HepG2 (cell line): ENCODE results near the gene ETV1. TPM values are rescaled to one million over a fixed set of nuclear protein-coding genes. Genes with fewer than 3 reads are reported as not detected.

Experiments
- ATAC-seq: fragments of 200-7000 bp; cut with Tn5 transposase; 3 replicates; pipeline ENCODE4 v1.9.1; 2020; ENCODE audit warnings: mild to moderate bottlenecking, moderate library complexity
- BruUV-seq: library from RNA; stranded (reverse); fragments of 400-500 nt; replicated peaks from 2 replicates; lab custom pipeline; 2021; lab: Mats Ljungman, UMichigan
- CTCF ChIA-PET: fragments of 300-600 bp; formaldehyde crosslinking; extraction: SDS; loops from one replicate; lab custom pipeline; 2021; ENCODE audit warnings: low total read pairs, inconsistent platforms, low intra/inter-chr PET ratio; lab: Yijun Ruan, JAX
- POLR2A ChIA-PET: fragments of 350-600 bp; sonication (Branson Sonifier 250); formaldehyde crosslinking; loops from one replicate; lab custom pipeline; 2020; ENCODE audit warnings: antibody characterized with exemption, inconsistent platforms; lab: Yijun Ruan, JAX
- DNase-seq: peaks from one replicate; pipeline ENCODE4 v3.0.0-alpha.2; 2015; ENCODE audit warnings: low spot score
- FAIRE-seq: peaks from 3 replicates; lab custom pipeline; 2011; peaks lifted over from hg19 to GRCh38; lab: Jason Lieb, UNC
- H2AFZ ChIP-seq: one replicate; pipeline ENCODE4 v1.6.1; 2011; ENCODE audit warnings: low read length, inconsistent platforms
- H3K27ac ChIP-seq: fragments of 300-600 bp; 3 replicates; pipeline ENCODE4 v1.8.0; 2011; ENCODE audit warnings: mixed run types, mild to moderate bottlenecking, mixed read lengths, low read length, inconsistent platforms; ENCODE audit not compliant: insufficient read depth; ENCODE audit errors: extremely low read length
- H3K27me3 ChIP-seq, 2 experiments: fragments of 200-600 bp in 1 of 2; 2 replicates in 1 of 2; 3 replicates in 1 of 2; pipeline versions ENCODE4 v1.6.0 to v1.8.0; 2011; ENCODE audit warnings: low read length in 2 of 2, mild to moderate bottlenecking in 2 of 2, moderate library complexity in 2 of 2, inconsistent platforms in 1 of 2; ENCODE audit not compliant: insufficient read depth in 2 of 2, control insufficient read depth in 1 of 2
- H3K36me3 ChIP-seq, 2 experiments: fragments of 200-600 bp in 1 of 2; replicated peaks in 1 of 2; 2 replicates in 1 of 2; 3 replicates in 1 of 2; pipeline versions ENCODE4 v1.5.1 to v1.8.0; 2011; ENCODE audit warnings: low read length in 2 of 2, inconsistent platforms in 1 of 2; ENCODE audit not compliant: insufficient read depth in 2 of 2, control insufficient read depth in 1 of 2
- H3K4me1 ChIP-seq: 2 replicates; pipeline ENCODE4 v1.5.1; 2012; ENCODE audit warnings: low read length, inconsistent platforms; ENCODE audit not compliant: insufficient read depth
- H3K4me2 ChIP-seq: 2 replicates; pipeline ENCODE4 v1.6.0; 2011; ENCODE audit warnings: low read depth, low read length, inconsistent platforms
- H3K4me3 ChIP-seq, 3 experiments: fragments of 200-600 bp in 1 of 3; sonication (generic), shearing (Covaris generic) in 1 of 3; replicated peaks in 1 of 3; 2 replicates each; pipeline ENCODE4 v1.5.1; 2011 to 2016; ENCODE audit warnings: low read length in 3 of 3, inconsistent platforms in 2 of 3, low read depth in 2 of 3, mild to moderate bottlenecking in 2 of 3, control low read depth in 1 of 3, mixed read lengths in 1 of 3; ENCODE audit not compliant: insufficient read depth in 1 of 3
- H3K79me2 ChIP-seq: one replicate; pipeline ENCODE4 v1.6.1; 2011; ENCODE audit warnings: low read length, inconsistent platforms; ENCODE audit not compliant: insufficient read depth
- H3K9ac ChIP-seq: 2 replicates; pipeline ENCODE4 v1.6.0; 2011; ENCODE audit warnings: mild to moderate bottlenecking, low read depth, low read length, inconsistent platforms; ENCODE audit not compliant: insufficient read depth
- H3K9me3 ChIP-seq: 2 replicates; pipeline ENCODE4 v1.5.1; 2012; ENCODE audit warnings: mild to moderate bottlenecking, low read length
- H4K20me1 ChIP-seq: 2 replicates; pipeline ENCODE4 v1.6.0; 2011; ENCODE audit warnings: inconsistent platforms, mild to moderate bottlenecking, low read length, moderate library complexity; ENCODE audit not compliant: insufficient read depth
- CCDC6 ChIP-seq: sonication (generic); formaldehyde crosslinking; IDR thresholded peaks from 2 replicates; pipeline ENCODE4 v1.8.1; 2022; ENCODE audit warnings: mild to moderate bottlenecking, missing genetic modification reagents, moderate library complexity
- CREB1 ChIP-seq, 2 experiments: fragments of 450-650 bp in 1 of 2; IDR thresholded peaks; 2 replicates each; pipeline ENCODE4 v1.6.1; 2016 to 2017; ENCODE audit warnings: control low read depth in 1 of 2, mild to moderate bottlenecking in 1 of 2, missing compliant biosample characterization in 1 of 2, missing genetic modification characterization in 1 of 2
- EHMT2 ChIP-seq: fragments of 200-600 bp; sonication (generic); IDR thresholded peaks from 2 replicates; pipeline ENCODE4 v1.7.0; 2017; ENCODE audit warnings: antibody characterized with exemption, low read depth, low read length, borderline replicate concordance
- ELF1 ChIP-seq: sonication (generic); formaldehyde crosslinking; IDR thresholded peaks from 2 replicates; pipeline ENCODE4 v1.4.0; 2020; ENCODE audit warnings: missing genetic modification reagents
- HCFC1 ChIP-seq: fragments of 150-350 bp; IDR thresholded peaks from 2 replicates; pipeline ENCODE4 v1.6.1; 2014; ENCODE audit warnings: low read depth, low read length
- KLF13 ChIP-seq: sonication (generic); formaldehyde crosslinking; IDR thresholded peaks from 2 replicates; pipeline ENCODE4 v1.4.0; 2020; ENCODE audit warnings: mild to moderate bottlenecking, missing genetic modification reagents
- NCOA1 ChIP-seq: sonication (generic); formaldehyde crosslinking; IDR thresholded peaks from 2 replicates; pipeline ENCODE4 v1.9.0; 2021; ENCODE audit warnings: missing genetic modification reagents
- PHF8 ChIP-seq: sonication (generic); formaldehyde crosslinking; IDR thresholded peaks from 2 replicates; pipeline ENCODE4 v1.5.0; 2020; ENCODE audit warnings: missing genetic modification reagents
- RBFOX2 ChIP-seq: fragments of 200-400 bp; formaldehyde crosslinking; IDR thresholded peaks from 2 replicates; pipeline ENCODE4 v1.6.1; 2017; ENCODE audit warnings: low read depth, mild to moderate bottlenecking, low read length
- RORA ChIP-seq: sonication (generic); formaldehyde crosslinking; IDR thresholded peaks from 2 replicates; pipeline ENCODE4 v1.5.0; 2020; ENCODE audit warnings: mild to moderate bottlenecking, missing genetic modification reagents, moderate library complexity
- RXRB ChIP-seq: IDR thresholded peaks from 2 replicates; pipeline ENCODE4 v1.6.1; 2016; ENCODE audit warnings: borderline replicate concordance, missing genetic modification reagents, missing compliant biosample characterization
- ZBTB20 ChIP-seq: sonication (generic); formaldehyde crosslinking; IDR thresholded peaks from 2 replicates; pipeline ENCODE4 v1.8.1; 2023; ENCODE audit warnings: missing genetic modification reagents, low read depth, mild to moderate bottlenecking, borderline replicate concordance
- ZNF558 ChIP-seq: sonication (generic); formaldehyde crosslinking; IDR thresholded peaks from 2 replicates; pipeline ENCODE4 v1.9.0; 2022; ENCODE audit warnings: mild to moderate bottlenecking, missing genetic modification reagents, borderline replicate concordance
- WGBS: methylation state at CpG from one replicate; pipeline ENCODE4 v1.1.6; 2017; ENCODE audit warnings: low lambda C conversion rate; 5-methylcytosine and 5-hydroxymethylcytosine counted together
- in situ Hi-C: cut with HindIII; loops from 2 replicates; pipeline ENCODE4 v1.10.0; 2017; ENCODE audit warnings: low pct_unique_long_range_greater_than_20kb; ENCODE audit not compliant: extremely low pct_ligation_motif_present
- intact Hi-C: fragments of 100-400 bp; cut with micrococcal nuclease; formaldehyde crosslinking; loops from one replicate; pipeline ENCODE4 v1.10.0; 2022; ENCODE audit not compliant: unreplicated experiment
- polyA plus RNA-seq, 8 experiments: library from polyadenylated mRNA; depleted of rRNA in 3 of 8; stranded (reverse) in 7 of 8; unstranded in 1 of 8; fragments of >200 nt; fragmentation: Illumina TruSeq in 4 of 8; extraction: Trizol in 4 of 8; gene quantifications; 2 replicates each; pipeline versions ENCODE4 v1.2.1 to v1.2.3, GENCODE V29; 2011 to 2016; ENCODE audit warnings: low read depth in 4 of 8, missing spikeins in 1 of 8, mixed read lengths in 1 of 8; ENCODE audit not compliant: insufficient read depth in 1 of 8
- total RNA-seq, 5 experiments: library from RNA; depleted of rRNA; stranded (reverse); fragments of >200 nt; fragmentation: Illumina TruSeq; extraction: Trizol; gene quantifications; 2 replicates each; pipeline ENCODE4 v1.2.3, GENCODE V29; 2016; ENCODE audit warnings: low read depth in 1 of 5
- TF ChIP-seq, protein P1 (sequence below): IDR thresholded peaks from 2 replicates; pipeline ENCODE4 v1.6.1; 2016; ENCODE audit warnings: missing genetic modification reagents, missing compliant biosample characterization
- TF ChIP-seq, protein P2 (sequence below): sonication (generic); formaldehyde crosslinking; IDR thresholded peaks from 2 replicates; pipeline ENCODE4 v1.4.0; 2020; ENCODE audit warnings: missing genetic modification reagents
- TF ChIP-seq, protein P3 (sequence below): IDR thresholded peaks from 2 replicates; pipeline ENCODE4 v1.6.1; 2016; ENCODE audit warnings: missing compliant biosample characterization, missing genetic modification reagents, borderline replicate concordance
- TF ChIP-seq, protein P4 (sequence below): sonication (generic); formaldehyde crosslinking; IDR thresholded peaks from 2 replicates; pipeline ENCODE4 v1.4.0; 2020; ENCODE audit warnings: mild to moderate bottlenecking, missing genetic modification reagents

Gene ETV1
- total and polyA plus RNA-seq, 2 of the 13 experiments (the other 11 are each of a cell fraction or from before 2014, with no cell fraction given), result 0.04 to 0.24 TPM

DNA sequence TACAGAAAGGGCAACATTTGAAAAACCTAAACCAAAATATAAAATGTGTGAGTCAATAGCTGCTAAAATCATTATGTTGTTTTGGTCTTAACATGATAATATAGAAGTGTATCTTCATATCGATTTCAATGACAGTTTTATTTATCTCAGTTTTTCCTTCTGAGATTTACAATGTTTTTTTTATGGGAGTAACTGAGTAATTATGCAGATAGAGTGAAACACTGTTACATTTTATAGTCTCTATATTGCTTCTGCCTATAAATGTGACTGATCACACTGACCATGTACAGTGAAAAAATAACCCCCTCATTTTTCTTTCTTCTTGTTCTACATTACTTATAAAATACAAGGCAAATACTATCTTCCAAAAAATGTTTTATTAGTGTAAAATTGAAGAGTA lies 81.6 kb downstream of the ETV1 start (continued):
- TF ChIP-seq KLF13 (CRISPR knock-in tag), result no peak
- TF ChIP-seq CCDC6, result no peak
- no peak for TF ChIP-seq EHMT2
- TF ChIP-seq ELF1, result no peak
- no peak for TF ChIP-seq ZBTB20 (CRISPR knock-in tag)

DNA sequence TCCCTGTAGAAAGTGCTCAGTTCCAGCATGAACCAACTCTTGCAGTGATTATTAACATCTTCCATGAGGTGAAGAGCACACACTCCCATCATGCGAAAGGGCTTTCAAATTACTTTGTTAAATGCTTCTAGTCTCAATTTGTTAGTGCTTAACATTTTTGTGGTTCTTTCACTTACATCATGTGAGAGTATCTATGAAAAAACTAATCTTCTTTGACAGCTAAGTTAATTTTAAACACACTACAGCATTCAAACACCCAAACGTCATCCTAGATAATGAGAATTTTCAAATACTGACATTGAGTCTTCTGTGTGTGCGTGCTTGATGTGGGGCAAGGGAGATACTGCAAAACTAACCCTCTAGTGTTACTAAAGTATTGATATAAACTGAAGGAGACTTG lies 84.8 kb downstream of the ETV1 start:
- in situ Hi-C loops, result no loop called here
- DNase-seq, result no peak
- no peaks in the 10 kb centered on the region for H3K27me3 ChIP-seq
- no peak overlapping the region for H3K4me2 ChIP-seq
- BruUV-seq, result no TSS peak
- H3K36me3 ChIP-seq, result no peaks in the 10 kb centered on the region
- no peak for FAIRE-seq
- no peak overlapping the region for H3K27ac ChIP-seq
- intact Hi-C loops, result no loop called here
- no peak for ATAC-seq
- H2AFZ ChIP-seq, result no peak overlapping the region
- 37% methylated on average over 3 of the region's 3 CpGs for WGBS
- no peak overlapping the region for H3K9ac ChIP-seq
- ChIA-PET POLR2A (no interaction called here), CTCF (no interaction called here)
- no peaks in the 10 kb centered on the region for H4K20me1 ChIP-seq
- H3K9me3 ChIP-seq, result peaks cover 83% of the 10 kb centered on the region
- H3K79me2 ChIP-seq, result no peaks in the 10 kb centered on the region
- no peak overlapping the region for H3K4me3 ChIP-seq
- H3K4me1 ChIP-seq, result no peaks in the 10 kb centered on the region
- no peak for TF ChIP-seq RORA (CRISPR knock-in tag)
- no peak for TF ChIP-seq ZNF558 (CRISPR knock-in tag)
- TF ChIP-seq, protein P1, sequence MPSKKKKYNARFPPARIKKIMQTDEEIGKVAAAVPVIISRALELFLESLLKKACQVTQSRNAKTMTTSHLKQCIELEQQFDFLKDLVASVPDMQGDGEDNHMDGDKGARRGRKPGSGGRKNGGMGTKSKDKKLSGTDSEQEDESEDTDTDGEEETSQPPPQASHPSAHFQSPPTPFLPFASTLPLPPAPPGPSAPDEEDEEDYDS (CRISPR knock-in tag), result no peak
- TF ChIP-seq, protein P2, sequence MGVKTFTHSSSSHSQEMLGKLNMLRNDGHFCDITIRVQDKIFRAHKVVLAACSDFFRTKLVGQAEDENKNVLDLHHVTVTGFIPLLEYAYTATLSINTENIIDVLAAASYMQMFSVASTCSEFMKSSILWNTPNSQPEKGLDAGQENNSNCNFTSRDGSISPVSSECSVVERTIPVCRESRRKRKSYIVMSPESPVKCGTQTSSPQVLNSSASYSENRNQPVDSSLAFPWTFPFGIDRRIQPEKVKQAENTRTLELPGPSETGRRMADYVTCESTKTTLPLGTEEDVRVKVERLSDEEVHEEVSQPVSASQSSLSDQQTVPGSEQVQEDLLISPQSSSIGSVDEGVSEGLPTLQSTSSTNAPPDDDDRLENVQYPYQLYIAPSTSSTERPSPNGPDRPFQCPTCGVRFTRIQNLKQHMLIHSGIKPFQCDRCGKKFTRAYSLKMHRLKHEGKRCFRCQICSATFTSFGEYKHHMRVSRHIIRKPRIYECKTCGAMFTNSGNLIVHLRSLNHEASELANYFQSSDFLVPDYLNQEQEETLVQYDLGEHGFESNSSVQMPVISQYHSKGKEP (CRISPR knock-in tag), result no peak
- TF ChIP-seq, protein P3, sequence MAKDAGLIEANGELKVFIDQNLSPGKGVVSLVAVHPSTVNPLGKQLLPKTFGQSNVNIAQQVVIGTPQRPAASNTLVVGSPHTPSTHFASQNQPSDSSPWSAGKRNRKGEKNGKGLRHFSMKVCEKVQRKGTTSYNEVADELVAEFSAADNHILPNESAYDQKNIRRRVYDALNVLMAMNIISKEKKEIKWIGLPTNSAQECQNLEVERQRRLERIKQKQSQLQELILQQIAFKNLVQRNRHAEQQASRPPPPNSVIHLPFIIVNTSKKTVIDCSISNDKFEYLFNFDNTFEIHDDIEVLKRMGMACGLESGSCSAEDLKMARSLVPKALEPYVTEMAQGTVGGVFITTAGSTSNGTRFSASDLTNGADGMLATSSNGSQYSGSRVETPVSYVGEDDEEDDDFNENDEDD (CRISPR knock-in tag), result no peak
- TF ChIP-seq RBFOX2, result no peak
- no peak for TF ChIP-seq CREB1 (IDR thresholded peaks at IDR 0.05)
- TF ChIP-seq CREB1 (CRISPR knock-in tag; IDR thresholded peaks at IDR 0.05), result no peak
- TF ChIP-seq, protein P4, sequence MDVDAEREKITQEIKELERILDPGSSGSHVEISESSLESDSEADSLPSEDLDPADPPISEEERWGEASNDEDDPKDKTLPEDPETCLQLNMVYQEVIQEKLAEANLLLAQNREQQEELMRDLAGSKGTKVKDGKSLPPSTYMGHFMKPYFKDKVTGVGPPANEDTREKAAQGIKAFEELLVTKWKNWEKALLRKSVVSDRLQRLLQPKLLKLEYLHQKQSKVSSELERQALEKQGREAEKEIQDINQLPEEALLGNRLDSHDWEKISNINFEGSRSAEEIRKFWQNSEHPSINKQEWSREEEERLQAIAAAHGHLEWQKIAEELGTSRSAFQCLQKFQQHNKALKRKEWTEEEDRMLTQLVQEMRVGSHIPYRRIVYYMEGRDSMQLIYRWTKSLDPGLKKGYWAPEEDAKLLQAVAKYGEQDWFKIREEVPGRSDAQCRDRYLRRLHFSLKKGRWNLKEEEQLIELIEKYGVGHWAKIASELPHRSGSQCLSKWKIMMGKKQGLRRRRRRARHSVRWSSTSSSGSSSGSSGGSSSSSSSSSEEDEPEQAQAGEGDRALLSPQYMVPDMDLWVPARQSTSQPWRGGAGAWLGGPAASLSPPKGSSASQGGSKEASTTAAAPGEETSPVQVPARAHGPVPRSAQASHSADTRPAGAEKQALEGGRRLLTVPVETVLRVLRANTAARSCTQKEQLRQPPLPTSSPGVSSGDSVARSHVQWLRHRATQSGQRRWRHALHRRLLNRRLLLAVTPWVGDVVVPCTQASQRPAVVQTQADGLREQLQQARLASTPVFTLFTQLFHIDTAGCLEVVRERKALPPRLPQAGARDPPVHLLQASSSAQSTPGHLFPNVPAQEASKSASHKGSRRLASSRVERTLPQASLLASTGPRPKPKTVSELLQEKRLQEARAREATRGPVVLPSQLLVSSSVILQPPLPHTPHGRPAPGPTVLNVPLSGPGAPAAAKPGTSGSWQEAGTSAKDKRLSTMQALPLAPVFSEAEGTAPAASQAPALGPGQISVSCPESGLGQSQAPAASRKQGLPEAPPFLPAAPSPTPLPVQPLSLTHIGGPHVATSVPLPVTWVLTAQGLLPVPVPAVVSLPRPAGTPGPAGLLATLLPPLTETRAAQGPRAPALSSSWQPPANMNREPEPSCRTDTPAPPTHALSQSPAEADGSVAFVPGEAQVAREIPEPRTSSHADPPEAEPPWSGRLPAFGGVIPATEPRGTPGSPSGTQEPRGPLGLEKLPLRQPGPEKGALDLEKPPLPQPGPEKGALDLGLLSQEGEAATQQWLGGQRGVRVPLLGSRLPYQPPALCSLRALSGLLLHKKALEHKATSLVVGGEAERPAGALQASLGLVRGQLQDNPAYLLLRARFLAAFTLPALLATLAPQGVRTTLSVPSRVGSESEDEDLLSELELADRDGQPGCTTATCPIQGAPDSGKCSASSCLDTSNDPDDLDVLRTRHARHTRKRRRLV (CRISPR knock-in tag), result no peak
- TF ChIP-seq PHF8 (CRISPR knock-in tag), result no peak
- TF ChIP-seq HCFC1, result no peak
- TF ChIP-seq RXRB (CRISPR knock-in tag), result no peak
- no peak for TF ChIP-seq NCOA1 (CRISPR knock-in tag)
